NK-92 treated with Interleukin-12 subunit alpha and Interleukin-12 subunit beta, amount 100 ng/mL, for 24 hours (cell line): Measurements from ENCODE around the gene RARRES2.

Source experiments
- DNase-seq: peaks from one replicate; lab custom pipeline; 2025; lab: John Stamatoyannopoulos, UW

The RARRES2 gene

DNA sequence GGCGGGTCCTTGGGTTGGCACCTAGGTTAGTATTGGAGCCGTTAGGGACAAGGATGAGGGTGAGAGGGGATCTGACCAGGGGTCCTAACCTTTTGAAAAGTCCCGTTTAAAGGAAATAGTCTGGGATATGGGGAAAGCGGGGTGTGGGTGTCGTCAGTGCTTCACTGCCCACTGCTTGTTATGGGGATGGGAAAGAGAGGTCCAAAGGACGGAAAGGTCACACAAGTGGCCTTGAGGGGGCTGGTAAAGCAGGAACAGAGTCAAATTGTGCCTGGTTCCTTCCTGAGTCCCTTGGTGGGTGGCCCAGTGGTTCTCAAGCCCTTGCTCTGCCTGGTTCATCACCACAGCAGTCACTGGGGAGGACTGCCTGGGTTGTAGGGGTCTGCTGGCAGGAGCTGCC is 35.1 kb upstream of the RARRES2 start:
- no peak for DNase-seq

DNA sequence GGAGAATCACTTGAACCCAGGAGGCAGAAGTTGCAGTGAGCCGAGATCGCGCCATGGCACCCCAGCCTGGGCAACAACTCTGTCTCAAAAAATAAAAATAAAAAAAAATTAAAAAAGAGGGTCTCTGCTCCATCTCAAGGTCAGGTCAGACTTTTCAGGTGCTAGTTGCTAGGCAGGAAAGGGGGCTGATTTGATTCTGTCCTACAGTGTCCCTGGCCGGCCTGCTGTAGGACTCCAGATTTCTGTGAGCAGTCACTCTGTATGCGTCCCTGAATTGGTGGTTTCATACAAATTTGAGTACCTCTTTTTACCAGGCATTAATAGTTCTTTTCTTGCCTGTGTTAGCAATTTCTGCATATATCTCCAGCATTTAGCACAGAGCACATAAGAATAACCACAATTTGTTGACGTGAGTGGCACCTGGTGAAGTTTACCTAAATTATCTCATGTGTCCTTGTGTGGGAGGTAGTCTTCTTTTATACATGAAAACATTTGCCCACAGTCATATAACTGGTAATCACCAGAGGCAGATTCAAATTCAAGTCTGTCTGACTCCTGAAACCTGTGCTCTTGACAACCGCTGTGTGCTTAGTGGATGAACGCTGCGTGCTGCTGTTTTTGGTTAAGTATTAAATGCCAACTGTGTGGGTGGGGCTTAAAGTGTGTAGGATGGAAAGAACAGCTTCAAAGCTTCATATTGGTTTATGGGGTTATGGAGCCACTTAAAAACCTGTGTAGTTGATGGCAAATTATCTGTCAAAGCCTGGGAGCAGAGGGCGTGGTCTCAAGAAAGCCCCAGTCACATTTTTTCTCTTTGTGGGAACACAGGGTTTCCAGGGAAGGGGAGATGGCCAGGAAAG is 34.5 kb upstream of the RARRES2 start:
- DNase-seq: no peak

DNA sequence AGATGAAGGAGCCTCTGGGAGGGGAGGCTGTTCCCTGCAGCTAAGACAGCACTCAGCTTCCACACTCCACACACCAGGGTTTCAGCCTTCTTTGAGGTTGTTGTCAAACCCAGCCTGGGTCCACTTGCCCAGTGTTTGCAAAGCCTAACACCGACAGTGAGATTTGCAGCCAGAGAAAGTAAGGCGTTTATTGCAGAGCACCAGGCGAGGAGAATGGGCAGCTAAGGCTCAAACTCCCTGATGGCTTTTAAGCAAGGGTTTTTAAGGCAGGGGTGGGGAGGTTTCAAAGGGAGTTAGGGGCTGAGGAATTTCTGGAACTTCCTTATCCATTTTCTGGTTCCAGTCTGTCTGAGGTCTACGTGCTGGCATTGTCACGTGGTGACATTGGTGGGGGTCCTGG is 33.0 kb upstream of the RARRES2 start:
- DNase-seq: no peak

DNA sequence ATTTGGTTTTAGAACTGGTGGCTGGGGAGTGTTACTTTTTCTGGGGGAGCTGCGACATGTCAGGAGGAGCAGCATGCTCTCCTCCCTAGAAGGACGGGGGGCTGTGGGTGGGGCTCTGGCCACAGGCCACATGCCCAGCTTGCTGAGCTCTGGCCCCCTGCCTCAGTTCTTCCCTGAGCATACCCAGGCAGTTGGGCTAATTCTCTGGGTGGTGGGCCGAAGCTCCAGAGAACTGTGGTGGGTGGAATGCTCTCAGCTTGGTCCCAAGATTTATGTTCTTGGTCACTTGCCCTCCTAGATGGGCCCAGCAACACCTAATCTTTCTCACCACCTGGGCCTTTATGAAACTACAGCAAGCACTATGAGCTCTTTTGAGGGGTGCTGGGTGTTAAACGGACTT is 32.6 kb upstream of the RARRES2 start:
- no peak for DNase-seq

DNA sequence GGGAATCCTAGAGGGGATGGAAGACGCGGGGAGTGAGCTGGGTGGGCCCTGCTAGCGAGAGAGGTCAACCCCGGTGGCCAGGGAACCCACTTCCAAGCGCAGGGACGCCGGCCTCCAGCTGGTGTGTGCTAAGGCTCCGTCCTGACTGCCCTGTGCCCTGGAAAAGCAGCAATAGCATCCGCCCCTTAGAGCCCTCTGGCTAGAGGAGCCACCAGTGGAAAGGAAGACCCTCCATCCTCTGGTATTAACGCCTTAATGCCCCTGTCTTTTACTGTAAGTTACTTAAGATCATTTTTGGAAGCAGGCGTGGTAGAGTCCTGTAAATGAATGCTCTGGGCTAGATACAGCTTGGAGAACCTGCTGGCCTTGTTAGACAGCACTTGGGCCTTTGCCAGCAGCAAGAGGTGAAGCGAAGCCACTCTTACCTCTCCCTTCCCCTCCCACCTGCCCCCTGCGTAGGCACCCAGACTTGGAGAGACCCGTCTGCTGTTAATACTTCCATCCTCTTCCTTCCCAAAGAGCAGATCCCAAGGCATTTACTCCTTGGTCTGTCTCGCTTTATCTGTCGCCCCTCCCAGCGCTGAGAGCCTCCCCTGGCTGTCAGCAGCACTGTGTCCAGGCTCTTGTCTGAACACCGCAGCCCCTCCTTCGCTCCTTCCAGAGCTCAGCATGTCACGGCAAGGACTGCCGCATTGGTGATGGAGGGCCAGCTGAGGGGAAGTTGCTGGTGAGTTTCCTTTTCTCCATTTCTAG is 31.8 kb upstream of the RARRES2 start:
- no peak for DNase-seq

DNA sequence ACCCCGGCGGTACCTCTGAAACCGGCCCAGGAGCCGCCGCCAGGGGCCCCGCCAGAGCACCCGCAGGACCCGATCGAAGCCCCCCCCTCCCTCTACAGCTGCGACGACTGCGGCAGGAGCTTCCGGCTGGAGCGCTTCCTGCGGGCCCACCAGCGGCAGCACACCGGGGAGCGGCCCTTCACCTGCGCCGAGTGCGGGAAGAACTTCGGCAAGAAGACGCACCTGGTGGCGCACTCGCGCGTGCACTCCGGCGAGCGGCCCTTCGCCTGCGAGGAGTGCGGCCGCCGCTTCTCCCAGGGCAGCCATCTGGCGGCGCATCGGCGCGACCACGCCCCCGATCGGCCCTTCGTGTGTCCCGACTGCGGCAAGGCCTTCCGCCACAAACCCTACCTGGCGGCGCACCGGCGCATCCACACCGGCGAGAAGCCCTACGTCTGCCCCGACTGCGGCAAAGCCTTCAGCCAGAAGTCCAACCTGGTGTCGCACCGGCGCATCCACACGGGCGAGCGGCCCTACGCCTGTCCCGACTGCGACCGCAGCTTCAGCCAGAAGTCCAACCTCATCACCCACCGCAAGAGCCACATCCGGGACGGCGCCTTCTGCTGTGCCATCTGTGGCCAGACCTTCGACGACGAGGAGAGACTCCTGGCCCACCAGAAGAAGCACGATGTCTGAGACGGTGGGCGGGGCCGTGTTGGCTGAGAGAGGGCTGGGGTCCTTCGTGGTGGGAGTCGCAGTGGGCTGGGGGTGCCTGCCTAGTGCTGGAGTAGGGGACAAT is 31.0 kb upstream of the RARRES2 start:
- no peak for DNase-seq

DNA sequence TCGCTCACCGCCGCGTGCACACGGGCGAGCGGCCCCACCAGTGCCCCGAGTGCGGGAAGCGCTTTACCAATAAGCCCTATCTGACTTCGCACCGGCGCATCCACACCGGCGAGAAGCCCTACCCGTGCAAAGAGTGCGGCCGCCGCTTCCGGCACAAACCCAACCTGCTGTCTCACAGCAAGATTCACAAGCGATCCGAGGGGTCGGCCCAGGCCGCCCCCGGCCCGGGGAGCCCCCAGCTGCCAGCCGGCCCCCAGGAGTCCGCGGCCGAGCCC is 30.5 kb upstream of the RARRES2 start:
- DNase-seq: no peak

DNA sequence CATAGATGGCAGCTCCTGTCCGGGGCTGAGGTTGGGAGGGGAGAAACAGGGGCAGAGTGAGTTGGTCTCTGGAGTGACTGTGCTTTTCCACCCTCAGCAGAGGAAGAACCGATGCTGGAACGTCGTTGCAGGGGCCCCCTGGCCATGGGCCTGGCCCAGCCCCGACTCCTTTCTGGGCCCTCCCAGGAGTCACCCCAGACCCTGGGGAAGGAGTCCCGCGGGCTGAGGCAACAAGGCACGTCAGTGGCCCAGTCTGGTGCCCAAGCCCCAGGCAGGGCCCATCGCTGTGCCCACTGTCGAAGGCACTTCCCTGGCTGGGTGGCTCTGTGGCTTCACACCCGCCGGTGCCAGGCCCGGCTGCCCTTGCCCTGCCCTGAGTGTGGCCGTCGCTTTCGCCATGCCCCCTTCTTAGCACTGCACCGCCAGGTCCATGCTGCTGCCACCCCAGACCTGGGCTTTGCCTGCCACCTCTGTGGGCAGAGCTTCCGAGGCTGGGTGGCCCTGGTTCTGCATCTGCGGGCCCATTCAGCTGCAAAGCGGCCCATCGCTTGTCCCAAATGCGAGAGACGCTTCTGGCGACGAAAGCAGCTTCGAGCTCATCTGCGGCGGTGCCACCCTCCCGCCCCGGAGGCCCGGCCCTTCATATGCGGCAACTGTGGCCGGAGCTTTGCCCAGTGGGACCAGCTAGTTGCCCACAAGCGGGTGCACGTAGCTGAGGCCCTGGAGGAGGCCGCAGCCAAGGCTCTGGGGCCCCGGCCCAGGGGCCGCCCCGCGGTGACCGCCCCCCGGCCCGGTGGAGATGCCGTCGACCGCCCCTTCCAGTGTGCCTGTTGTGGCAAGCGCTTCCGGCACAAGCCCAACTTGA is 29.9 kb upstream of the RARRES2 start:
- no peak for DNase-seq

DNA sequence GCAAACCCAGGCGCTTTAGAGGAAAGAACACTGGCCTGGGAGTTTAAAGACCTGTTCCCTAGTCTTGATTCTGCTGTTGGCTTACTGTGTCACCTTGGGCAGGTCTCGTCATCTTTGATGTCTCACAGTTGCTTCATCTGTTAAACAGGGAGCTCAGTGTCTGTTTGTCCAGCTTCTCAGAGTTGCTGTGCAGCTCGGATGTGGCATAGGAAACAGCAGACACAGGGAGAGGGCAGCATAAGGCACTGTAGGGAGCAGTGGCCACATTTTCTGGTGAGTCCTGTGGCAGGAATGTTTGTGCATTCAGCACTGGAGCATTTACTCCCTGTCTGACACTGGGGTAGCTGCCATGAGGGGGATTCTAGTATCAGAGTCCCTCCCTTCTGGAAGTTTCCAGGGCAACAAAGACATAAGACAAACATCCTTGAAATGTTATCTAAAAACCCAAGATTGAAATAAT is 29.2 kb upstream of the RARRES2 start:
- DNase-seq: no peak

DNA sequence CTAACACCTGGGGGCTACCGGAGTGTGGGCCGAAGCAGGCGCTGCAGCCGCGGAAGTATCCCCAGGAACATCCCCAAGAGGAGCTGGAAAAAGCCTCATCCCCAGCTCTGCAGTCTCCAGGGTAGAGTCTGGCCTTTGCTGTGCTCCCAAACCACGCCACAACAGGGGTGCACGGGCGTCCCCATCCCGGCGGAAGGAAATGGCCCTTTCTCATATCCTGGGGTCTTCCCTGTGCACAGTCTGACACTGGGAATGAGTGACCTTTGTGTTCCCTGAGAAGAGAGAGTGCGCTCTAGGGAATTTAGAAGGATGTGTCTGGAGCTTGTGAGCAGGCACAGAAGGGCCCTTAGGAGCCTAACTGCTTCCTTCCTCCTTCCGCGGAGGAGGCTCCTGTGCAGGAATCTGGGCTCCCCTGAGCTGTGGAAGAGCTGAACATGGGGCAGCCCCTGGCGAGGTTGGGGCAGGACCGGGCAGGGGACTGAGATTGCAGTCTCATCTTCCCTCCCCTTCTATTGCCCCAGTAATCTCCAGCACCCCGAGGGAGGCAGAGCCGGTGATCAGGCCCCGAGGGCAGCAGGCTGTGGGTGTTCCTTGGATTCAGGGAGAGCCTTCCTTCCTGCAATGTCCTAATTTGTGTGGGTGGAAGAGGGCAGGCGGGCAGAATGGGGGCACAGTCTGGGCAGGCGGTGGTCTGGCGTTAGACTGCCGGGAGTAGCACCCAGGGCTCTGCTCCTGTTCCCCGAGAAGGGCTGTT is 28.5 kb upstream of the RARRES2 start:
- no peak for DNase-seq

DNA sequence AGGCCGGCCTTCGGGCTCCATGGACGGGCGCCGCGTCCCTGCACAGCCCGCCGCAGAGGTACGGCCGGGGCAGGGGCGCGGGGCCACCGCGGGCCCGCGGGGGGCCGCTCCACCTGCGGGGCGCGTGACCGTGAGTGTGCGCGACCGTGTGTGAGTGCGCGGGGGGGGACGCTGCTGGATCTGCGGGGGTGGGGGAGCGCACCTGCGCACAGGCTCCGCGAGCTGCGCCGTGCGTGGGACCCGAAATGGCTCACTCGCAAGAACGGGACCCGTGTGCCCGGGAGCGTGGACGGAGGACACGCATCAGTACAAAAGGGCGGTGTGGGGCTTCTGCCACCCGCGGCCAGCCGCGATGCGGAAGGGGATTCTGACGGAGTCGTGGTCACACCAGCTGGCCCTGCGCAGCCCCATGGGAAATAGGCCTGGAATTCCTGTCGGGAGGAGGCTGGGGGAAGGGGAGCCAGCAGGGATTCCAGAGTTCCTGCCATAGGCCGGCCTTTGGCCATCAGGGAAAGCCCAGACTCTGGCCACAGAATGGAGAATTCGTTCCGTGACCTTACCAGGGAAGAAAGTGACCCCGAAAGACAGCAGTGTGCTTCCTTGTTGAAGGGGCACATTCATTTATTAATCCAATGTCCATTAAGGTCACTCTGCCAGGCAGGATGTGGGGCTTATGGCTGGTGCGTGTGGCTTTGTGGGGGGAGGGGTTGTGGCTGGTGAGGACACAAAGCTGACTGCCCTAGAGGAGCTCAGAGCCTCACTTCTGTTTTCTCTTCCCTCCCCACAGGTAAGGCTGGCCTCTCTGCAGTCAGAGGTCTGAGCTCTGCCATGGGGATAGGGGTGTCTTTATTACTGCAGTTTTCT is 27.7 kb upstream of the RARRES2 start:
- DNase-seq: peak; percentile 65

DNA sequence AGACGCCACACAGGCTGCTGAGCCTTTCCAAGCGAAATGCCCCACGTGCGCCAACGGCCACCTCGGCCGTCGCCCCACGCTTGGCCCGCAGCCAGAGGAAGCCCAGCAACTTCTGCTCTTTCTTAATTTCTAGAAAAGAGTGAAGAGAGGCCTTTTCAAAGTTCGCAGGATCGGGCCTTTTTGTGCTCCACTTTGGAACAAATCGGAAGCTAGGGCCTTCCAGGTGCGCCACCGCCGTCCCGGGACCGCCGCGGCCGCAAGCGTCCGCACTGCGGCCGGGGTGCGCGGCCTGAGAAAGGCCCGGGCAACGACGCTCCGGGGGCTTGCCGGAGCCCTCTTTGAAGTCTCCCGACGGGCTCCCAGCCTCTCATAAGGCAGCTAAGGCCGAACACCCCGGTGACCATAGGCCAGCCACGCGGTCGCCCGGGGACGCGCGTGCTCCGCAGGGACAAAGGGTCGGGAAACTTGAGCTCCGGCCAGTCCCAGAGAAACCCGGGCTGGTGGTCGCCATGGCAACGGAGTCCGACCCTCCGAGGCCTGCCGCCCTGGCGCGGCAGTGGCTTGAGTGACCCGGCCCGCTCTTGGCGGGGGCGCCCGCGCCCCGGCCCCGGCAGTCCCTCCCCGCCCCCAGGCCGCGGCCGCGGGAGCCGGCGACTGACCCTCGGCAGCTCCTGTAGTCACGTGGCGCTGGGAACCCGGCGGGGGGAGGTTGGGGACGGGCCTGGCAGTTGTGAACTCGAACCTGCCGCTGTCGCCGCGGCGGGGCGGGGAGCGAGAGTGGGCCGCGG is 26.9 kb upstream of the RARRES2 start, which contains the start of gene REPIN1:
Gene REPIN1, plus strand, starts transcription at position 727 of the 788 bp plus-strand sequence. CDS start 890 bp downstream, outside the sequence.
- DNase-seq: peak; percentile 82

DNA sequence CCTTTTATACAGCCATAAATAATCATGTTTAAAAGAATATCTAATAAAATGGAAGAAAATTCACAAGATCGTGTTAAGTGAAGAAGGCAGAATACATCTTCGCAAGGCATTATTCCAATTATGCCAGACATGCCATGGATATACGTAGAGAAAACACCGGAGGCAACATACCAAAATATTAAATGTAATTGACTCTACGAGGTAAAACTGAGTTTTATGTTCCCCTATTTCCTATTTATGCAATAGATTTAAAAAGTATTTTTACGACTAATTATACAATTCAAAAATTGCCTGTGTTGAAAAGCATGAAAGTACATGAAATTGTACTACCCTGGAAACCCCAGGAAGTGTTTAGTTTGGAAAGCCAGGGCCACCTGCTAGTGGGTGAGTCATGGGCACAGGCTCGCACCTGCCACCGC is 26.3 kb upstream of the RARRES2 start:
- DNase-seq: no peak

DNA sequence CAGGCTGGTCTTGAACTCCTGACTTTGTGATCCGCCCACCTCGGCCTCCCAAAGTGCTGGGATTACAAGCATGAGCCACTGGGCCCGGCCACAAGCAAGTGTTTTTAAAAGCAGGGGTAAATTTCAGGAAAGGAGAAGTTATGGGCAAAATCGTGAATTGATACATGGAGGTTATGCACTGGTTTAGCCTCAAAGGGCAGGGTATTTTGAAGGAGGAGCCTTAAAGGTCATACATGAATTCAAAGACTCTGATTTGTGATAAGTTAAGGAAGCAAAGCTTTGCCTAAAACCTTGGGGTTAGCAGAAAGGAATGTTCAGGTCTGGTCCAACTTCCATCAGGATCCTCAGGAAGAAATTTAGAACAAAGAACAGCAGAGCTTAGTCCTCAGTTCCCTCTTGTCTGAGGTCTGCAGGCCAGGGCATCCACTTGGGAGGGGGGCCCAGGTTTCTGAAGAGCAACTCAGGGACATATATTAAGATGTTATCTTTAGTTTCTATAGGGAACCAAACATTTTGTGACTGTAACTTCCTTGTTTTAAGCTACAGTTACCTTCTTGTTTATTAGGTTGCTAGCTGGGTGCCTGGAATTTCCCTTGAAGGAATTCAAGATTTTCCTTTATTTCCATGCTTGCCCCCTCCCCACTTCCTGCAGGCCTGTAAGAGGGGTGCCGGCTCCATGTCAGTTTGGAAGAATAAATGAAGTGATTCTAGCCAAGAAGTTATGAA is 24.4 kb upstream of the RARRES2 start:
- DNase-seq: no peak

DNA sequence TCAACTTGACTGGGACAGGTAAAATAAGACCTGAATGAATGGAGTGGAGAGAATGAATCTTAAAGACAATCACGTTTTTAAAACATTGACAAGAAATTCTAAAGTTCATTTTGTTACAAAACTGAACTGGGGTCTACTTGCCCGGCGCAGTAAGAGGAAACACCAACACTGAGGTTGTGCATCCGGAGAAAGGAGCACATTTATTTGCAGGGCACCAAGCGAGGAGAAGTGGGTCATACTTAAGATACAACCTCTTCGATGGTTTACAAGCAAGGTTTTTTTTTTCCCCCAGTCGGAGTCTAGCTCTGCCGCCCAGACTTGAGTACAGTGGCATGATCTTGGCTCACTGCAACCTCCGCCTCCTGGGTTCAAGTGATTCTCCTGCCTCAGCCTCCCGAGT is 23.8 kb upstream of the RARRES2 start:
- DNase-seq: no peak

DNA sequence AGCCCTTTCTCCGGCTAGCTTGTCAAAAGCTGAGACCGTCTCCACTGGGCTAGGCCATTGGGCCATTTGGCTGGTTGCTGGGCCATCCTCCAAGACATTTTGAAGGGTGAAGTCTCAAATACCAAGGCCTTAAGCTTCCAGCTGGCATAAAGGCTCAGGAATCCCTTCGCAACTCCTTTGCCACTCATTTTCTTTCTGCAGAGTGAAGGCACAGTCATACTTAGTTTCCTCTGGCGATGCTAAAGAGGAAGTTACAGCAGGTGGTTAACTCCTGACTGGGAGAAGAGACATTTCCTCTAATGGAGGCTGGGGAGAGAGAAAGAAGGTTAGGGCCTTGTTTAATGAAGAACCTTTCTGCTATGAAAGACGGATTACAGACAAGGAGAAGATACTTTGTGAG is 22.4 kb upstream of the RARRES2 start:
- no peak for DNase-seq

DNA sequence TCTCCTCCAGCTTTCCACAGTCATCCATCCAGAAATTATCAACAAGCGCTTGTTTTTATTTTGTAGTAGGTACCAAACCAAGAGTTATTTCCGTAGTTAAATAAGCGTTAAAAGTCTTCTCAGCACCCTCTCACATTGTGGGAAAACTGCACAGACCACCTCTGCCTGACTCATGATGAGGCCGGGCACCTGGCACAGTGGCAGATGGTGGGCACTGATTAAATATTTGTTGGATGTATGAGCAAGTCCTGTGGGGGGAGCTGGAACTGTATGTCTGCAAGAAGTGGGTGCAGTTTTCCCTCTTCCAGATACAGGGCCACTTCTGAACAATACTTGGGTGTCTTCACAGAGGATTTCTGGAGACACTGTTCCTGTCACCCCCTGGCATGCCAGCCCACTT is 21.9 kb upstream of the RARRES2 start:
- DNase-seq: no peak

DNA sequence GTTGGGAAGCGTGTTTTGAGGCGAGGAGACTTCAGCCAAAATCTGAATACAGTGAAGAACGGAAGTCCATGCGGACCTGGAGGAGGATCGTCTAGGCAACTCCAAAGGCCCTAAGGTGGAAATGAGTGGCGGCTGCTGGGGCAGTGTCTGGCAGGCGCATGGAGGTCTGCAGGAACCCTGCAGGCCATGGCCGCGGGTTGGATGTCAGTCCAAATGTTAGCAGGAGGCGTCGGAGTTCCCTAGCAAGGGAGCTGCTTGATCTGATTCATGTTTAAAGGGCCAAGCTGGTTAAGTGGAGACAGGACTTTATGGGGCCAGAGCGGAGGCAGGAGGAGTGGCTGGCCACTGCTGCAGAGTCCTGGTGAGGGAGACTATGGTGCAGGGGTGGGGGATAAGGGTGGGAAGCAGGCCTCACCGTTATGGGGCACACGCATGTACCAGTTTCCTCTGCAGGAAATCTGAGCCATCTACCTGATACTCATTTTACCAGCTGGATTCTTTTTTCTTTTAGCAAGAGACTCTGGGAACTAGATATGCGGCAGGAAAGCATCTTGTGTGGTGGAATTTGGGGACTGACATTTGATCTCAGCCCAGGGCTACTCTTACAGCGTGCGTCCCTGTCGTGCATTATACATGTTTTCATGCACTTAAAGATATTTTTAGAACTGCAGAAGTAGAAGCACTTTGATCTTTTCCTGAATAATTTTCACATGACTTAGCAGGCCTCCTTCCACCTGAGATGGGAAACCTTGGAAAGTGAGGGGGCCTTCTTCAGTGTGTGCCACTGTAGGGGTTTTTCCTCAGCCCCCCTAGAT is 20.6 kb upstream of the RARRES2 start:
- DNase-seq: no peak
